SK-N-SH (cell line): Measurements from ENCODE around the gene ARHGAP25. TPM values are rescaled to one million over a fixed set of nuclear protein-coding genes. Genes with fewer than 3 reads are reported as not detected.

Experiments used
- CTCF ChIA-PET: fragments of 300-600, 350-600 bp; formaldehyde crosslinking; extraction: SDS; loops from one replicate; lab custom pipeline; 2021; lab: Yijun Ruan, JAX
- POLR2A ChIA-PET: fragments of 350-600 bp; sonication (Branson Sonifier 250); formaldehyde crosslinking; extraction: SDS; loops from one replicate; lab custom pipeline; 2020; ENCODE audit warnings: antibody characterized with exemption, inconsistent platforms; lab: Yijun Ruan, JAX
- DNase-seq: peaks from one replicate; pipeline ENCODE4 v3.0.0; 2012
- H2AFZ ChIP-seq: fragments of 200-600 bp; sonication (generic); 2 replicates; pipeline ENCODE4 v1.8.1; 2016; ENCODE audit warnings: antibody characterized with exemption, mild to moderate bottlenecking, low read depth
- H3F3A ChIP-seq: fragments of 200-600 bp; sonication (generic); replicated peaks from 2 replicates; pipeline ENCODE3; 2016; ENCODE audit warnings: antibody characterized with exemption, mild to moderate bottlenecking; ENCODE audit not compliant: insufficient read depth
- H3K27ac ChIP-seq, 2 experiments: fragments of 200-500 bp in 1 of 2; fragments of 200-600 bp in 1 of 2; sonication (Bioruptor generic) in 1 of 2; sonication (generic), shearing (Covaris generic) in 1 of 2; 2 replicates each; pipeline versions ENCODE4 v1.5.1 to v1.6.1; 2014 to 2016; ENCODE audit warnings: low read depth in 2 of 2, inconsistent platforms in 1 of 2, low read length in 1 of 2, mild to moderate bottlenecking in 1 of 2, mixed read lengths in 1 of 2
- H3K27me3 ChIP-seq: fragments of 200-600 bp; sonication (generic), shearing (Covaris generic); 2 replicates; pipeline ENCODE4 v1.6.1; 2016; ENCODE audit warnings: mixed run types; ENCODE audit not compliant: insufficient read depth
- H3K36me3 ChIP-seq, 2 experiments: fragments of 200-500 bp in 1 of 2; fragments of 200-600 bp in 1 of 2; sonication (Bioruptor generic) in 1 of 2; sonication (generic) in 1 of 2; replicated peaks in 1 of 2; 2 replicates each; pipeline versions ENCODE3 to v1.5.1; 2014 to 2016; ENCODE audit warnings: low read length in 1 of 2, mild to moderate bottlenecking in 1 of 2; ENCODE audit not compliant: insufficient read depth in 2 of 2, control insufficient read depth in 1 of 2
- H3K4me1 ChIP-seq, 2 experiments: fragments of 200-500 bp in 1 of 2; fragments of 200-600 bp in 1 of 2; sonication (Bioruptor generic) in 1 of 2; sonication (generic), shearing (Covaris generic) in 1 of 2; 2 replicates each; pipeline versions ENCODE4 v1.5.1 to v1.6.1; 2014 to 2016; ENCODE audit warnings: low read depth in 1 of 2, low read length in 1 of 2, mixed run types in 1 of 2; ENCODE audit not compliant: insufficient read depth in 2 of 2, control insufficient read depth in 1 of 2
- H3K4me2 ChIP-seq: fragments of 200-600 bp; sonication (generic), shearing (Covaris generic); 2 replicates; pipeline ENCODE4 v1.6.1; 2017; ENCODE audit warnings: mixed run types
- H3K4me3 ChIP-seq, 2 experiments: fragments of 200-500 bp in 1 of 2; fragments of 200-600 bp in 1 of 2; sonication (Bioruptor generic) in 1 of 2; sonication (generic), shearing (Covaris generic) in 1 of 2; 2 replicates each; pipeline versions ENCODE4 v1.5.1 to v1.8.1; 2014 to 2016; ENCODE audit warnings: low read depth in 2 of 2, inconsistent platforms in 1 of 2, low read length in 1 of 2, mild to moderate bottlenecking in 1 of 2, mixed read lengths in 1 of 2, moderate library complexity in 1 of 2
- H3K79me2 ChIP-seq: fragments of 200-600 bp; sonication (generic); 2 replicates; pipeline ENCODE4 v1.8.1; 2017; ENCODE audit warnings: mild to moderate bottlenecking; ENCODE audit not compliant: insufficient read depth
- H3K9ac ChIP-seq: fragments of 200-600 bp; sonication (generic); 2 replicates; pipeline ENCODE4 v1.6.1; 2017; ENCODE audit warnings: mixed run types
- H3K9me2 ChIP-seq: fragments of 200-600 bp; sonication (generic); 2 replicates; pipeline ENCODE4 v1.6.1; 2017; ENCODE audit warnings: mixed run types
- H3K9me3 ChIP-seq: fragments of 200-600 bp; sonication (generic); 2 replicates; pipeline ENCODE4 v1.6.1; 2017; ENCODE audit warnings: mixed run types, mild to moderate bottlenecking, moderate library complexity
- H4K20me1 ChIP-seq: fragments of 200-600 bp; sonication (generic); 2 replicates; pipeline ENCODE4 v1.6.1; 2017; ENCODE audit warnings: mild to moderate bottlenecking, mixed run types; ENCODE audit not compliant: insufficient read depth
- CHD2 ChIP-seq: fragments of 150-350 bp; IDR thresholded peaks from 2 replicates; pipeline ENCODE4 v1.6.1; 2018; ENCODE audit warnings: low read length; ENCODE audit not compliant: partially characterized antibody
- CTCF ChIP-seq: fragments of 200-600 bp; sonication (generic); IDR thresholded peaks from 2 replicates; pipeline ENCODE4 v1.6.1; 2017; ENCODE audit warnings: antibody characterized with exemption, mild to moderate bottlenecking, moderate library complexity
- FOXM1 ChIP-seq: IDR thresholded peaks from 2 replicates; pipeline ENCODE4 v1.4.0; 2012; ENCODE audit warnings: low read depth, mild to moderate bottlenecking
- JUND ChIP-seq: IDR thresholded peaks from 2 replicates; pipeline ENCODE4 v1.4.0; 2012
- MAX ChIP-seq: IDR thresholded peaks from 2 replicates; pipeline ENCODE4 v1.4.0; 2012; ENCODE audit warnings: low read depth
- MEF2A ChIP-seq: IDR thresholded peaks from 2 replicates; pipeline ENCODE4 v1.4.0; 2012; ENCODE audit warnings: low read depth, borderline replicate concordance
- MXI1 ChIP-seq: IDR thresholded peaks from 2 replicates; pipeline ENCODE4 v1.6.1; 2012; ENCODE audit warnings: mild to moderate bottlenecking, low read depth, low read length, improper control_type of control experiment
- NRF1 ChIP-seq: IDR thresholded peaks from 2 replicates; pipeline ENCODE4 v1.6.1; 2012; ENCODE audit warnings: low read depth, mild to moderate bottlenecking, low read length
- POLR2AphosphoS5 ChIP-seq: IDR thresholded peaks from 2 replicates; pipeline ENCODE4 v1.6.1; 2012; ENCODE audit warnings: low read depth, low read length
- RCOR1 ChIP-seq: fragments of 150-350 bp; IDR thresholded peaks from 2 replicates; pipeline ENCODE4 v1.6.1; 2017; ENCODE audit warnings: antibody characterized with exemption, low read length
- RFX5 ChIP-seq: IDR thresholded peaks from 2 replicates; pipeline ENCODE4 v1.6.1; 2012; ENCODE audit warnings: mild to moderate bottlenecking, improper control_type of control experiment, low read length
- SIN3A ChIP-seq: IDR thresholded peaks from 2 replicates; pipeline ENCODE4 v1.6.1; 2012; ENCODE audit warnings: low read depth, mild to moderate bottlenecking, low read length, moderate library complexity, borderline replicate concordance
- TAF1 ChIP-seq: IDR thresholded peaks from 2 replicates; pipeline ENCODE4 v1.6.1; 2012; ENCODE audit warnings: low read depth, mild to moderate bottlenecking, low read length, moderate library complexity, borderline replicate concordance
- TCF12 ChIP-seq: IDR thresholded peaks from 2 replicates; pipeline ENCODE4 v1.4.0; 2012
- TEAD4 ChIP-seq: IDR thresholded peaks from 2 replicates; pipeline ENCODE4 v1.4.0; 2012; ENCODE audit warnings: mild to moderate bottlenecking, borderline replicate concordance; ENCODE audit not compliant: insufficient read depth
- YY1 ChIP-seq: IDR thresholded peaks from 2 replicates; pipeline ENCODE4 v1.4.0; 2012; ENCODE audit warnings: low read depth, mild to moderate bottlenecking
- ZBTB33 ChIP-seq: IDR thresholded peaks from 2 replicates; pipeline ENCODE4 v1.4.0; 2012; ENCODE audit warnings: low read depth, borderline replicate concordance
- WGBS: methylation state at CpG from one replicate; pipeline ENCODE4 v1.1.6; 2017; ENCODE audit warnings: low lambda C conversion rate; 5-methylcytosine and 5-hydroxymethylcytosine counted together
- polyA plus RNA-seq, 3 experiments: library from polyadenylated mRNA; depleted of rRNA; stranded (reverse); fragments of >200 nt; gene quantifications; 2 replicates each; pipeline ENCODE4 v1.2.3, GENCODE V29; 2012
- TF ChIP-seq, protein P1 (sequence below): IDR thresholded peaks from 2 replicates; pipeline ENCODE4 v1.4.0; 2012; ENCODE audit warnings: low read depth, borderline replicate concordance
- TF ChIP-seq, protein P2 (sequence below): fragments of 150-350 bp; IDR thresholded peaks from 2 replicates; pipeline ENCODE4 v1.6.1; 2016; ENCODE audit warnings: mild to moderate bottlenecking, low read depth, low read length
- TF ChIP-seq, protein P3 (sequence below): IDR thresholded peaks from 2 replicates; pipeline ENCODE4 v1.6.1; 2012; ENCODE audit warnings: mild to moderate bottlenecking, low read depth, low read length, moderate library complexity

Gene ARHGAP25
- polyA plus RNA-seq, 1 of the 3 experiments (the other 2 are of a cell fraction) = not detected

GRCh38 chr2:68855550-68855949, 120.9 kb downstream of the ARHGAP25 start:
- CTCF ChIA-PET = interaction anchor here (1.0 to 3.8 kb wide), 5 partner anchors 10 to 260 kb away, joined by 3 to 12 read pairs (median 4); partner anchors contain the start of gene BMP10
- H4K20me1 ChIP-seq = no peaks in the 10 kb centered on the region

More at GRCh38 chr2:68855550-68855949, 120.9 kb downstream of the ARHGAP25 start:
- H3F3A ChIP-seq = no peaks in the 10 kb centered on the region
- H3K36me3 ChIP-seq = no peaks in the 10 kb centered on the region
- H3K4me3 ChIP-seq = no peak overlapping the region
- DNase-seq = no peak
- H3K4me1 ChIP-seq = peaks cover 0 to 5% of the 10 kb centered on the region in 2 experiments; a peak in 1 of 4 replicates
- peaks cover 6% of the 10 kb centered on the region; the same call in 1 of the 2 replicates for H3K27me3 ChIP-seq
- no peak overlapping the region for H3K4me2 ChIP-seq
- H3K9me3 ChIP-seq = no peaks in the 10 kb centered on the region
- H3K27ac ChIP-seq = no peak overlapping the region
- TF ChIP-seq RFX5 (no peak), CHD2 (no peak), POLR2AphosphoS5 (no peak), CTCF (no peak), MAX (no peak), NRF1 (no peak), JUND (no peak), MXI1 (no peak), FOXM1 (no peak), RCOR1 (no peak), YY1 (no peak), SIN3A (no peak), ZBTB33 (no peak), TEAD4 (no peak), TCF12 (no peak), MEF2A (no peak), TAF1 (no peak)
- TF ChIP-seq, protein P1, sequence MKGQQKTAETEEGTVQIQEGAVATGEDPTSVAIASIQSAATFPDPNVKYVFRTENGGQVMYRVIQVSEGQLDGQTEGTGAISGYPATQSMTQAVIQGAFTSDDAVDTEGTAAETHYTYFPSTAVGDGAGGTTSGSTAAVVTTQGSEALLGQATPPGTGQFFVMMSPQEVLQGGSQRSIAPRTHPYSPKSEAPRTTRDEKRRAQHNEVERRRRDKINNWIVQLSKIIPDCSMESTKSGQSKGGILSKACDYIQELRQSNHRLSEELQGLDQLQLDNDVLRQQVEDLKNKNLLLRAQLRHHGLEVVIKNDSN = no peak
- TF ChIP-seq, protein P2, sequence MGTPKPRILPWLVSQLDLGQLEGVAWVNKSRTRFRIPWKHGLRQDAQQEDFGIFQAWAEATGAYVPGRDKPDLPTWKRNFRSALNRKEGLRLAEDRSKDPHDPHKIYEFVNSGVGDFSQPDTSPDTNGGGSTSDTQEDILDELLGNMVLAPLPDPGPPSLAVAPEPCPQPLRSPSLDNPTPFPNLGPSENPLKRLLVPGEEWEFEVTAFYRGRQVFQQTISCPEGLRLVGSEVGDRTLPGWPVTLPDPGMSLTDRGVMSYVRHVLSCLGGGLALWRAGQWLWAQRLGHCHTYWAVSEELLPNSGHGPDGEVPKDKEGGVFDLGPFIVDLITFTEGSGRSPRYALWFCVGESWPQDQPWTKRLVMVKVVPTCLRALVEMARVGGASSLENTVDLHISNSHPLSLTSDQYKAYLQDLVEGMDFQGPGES = no peak
- TF ChIP-seq, protein P3, sequence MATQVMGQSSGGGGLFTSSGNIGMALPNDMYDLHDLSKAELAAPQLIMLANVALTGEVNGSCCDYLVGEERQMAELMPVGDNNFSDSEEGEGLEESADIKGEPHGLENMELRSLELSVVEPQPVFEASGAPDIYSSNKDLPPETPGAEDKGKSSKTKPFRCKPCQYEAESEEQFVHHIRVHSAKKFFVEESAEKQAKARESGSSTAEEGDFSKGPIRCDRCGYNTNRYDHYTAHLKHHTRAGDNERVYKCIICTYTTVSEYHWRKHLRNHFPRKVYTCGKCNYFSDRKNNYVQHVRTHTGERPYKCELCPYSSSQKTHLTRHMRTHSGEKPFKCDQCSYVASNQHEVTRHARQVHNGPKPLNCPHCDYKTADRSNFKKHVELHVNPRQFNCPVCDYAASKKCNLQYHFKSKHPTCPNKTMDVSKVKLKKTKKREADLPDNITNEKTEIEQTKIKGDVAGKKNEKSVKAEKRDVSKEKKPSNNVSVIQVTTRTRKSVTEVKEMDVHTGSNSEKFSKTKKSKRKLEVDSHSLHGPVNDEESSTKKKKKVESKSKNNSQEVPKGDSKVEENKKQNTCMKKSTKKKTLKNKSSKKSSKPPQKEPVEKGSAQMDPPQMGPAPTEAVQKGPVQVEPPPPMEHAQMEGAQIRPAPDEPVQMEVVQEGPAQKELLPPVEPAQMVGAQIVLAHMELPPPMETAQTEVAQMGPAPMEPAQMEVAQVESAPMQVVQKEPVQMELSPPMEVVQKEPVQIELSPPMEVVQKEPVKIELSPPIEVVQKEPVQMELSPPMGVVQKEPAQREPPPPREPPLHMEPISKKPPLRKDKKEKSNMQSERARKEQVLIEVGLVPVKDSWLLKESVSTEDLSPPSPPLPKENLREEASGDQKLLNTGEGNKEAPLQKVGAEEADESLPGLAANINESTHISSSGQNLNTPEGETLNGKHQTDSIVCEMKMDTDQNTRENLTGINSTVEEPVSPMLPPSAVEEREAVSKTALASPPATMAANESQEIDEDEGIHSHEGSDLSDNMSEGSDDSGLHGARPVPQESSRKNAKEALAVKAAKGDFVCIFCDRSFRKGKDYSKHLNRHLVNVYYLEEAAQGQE = no peak
- H3K9ac ChIP-seq = no peak overlapping the region
- WGBS = 70% methylated on average over 3 of the region's 3 CpGs
- H2AFZ ChIP-seq = no peak overlapping the region
- POLR2A ChIA-PET = interaction anchor here (0.6 kb wide), 1 partner anchor 63 kb away, joined by 3 read pairs; no protein-coding TSS in a partner anchor
- no peaks in the 10 kb centered on the region for H3K79me2 ChIP-seq
- H3K9me2 ChIP-seq = no peaks in the 10 kb centered on the region
